Eye (tissue), 1 donor: ENCODE data around the gene ABR.
"Not testable (repeated sequence)": the region's sequence is repeated elsewhere in the genome, so short reads cannot be mapped to it uniquely, and the experiment has no call there.

Experiments used
- DNase-seq: peaks from one replicate; pipeline ENCODE4 v3.0.0-alpha.2; 2015

The ABR gene

DNA sequence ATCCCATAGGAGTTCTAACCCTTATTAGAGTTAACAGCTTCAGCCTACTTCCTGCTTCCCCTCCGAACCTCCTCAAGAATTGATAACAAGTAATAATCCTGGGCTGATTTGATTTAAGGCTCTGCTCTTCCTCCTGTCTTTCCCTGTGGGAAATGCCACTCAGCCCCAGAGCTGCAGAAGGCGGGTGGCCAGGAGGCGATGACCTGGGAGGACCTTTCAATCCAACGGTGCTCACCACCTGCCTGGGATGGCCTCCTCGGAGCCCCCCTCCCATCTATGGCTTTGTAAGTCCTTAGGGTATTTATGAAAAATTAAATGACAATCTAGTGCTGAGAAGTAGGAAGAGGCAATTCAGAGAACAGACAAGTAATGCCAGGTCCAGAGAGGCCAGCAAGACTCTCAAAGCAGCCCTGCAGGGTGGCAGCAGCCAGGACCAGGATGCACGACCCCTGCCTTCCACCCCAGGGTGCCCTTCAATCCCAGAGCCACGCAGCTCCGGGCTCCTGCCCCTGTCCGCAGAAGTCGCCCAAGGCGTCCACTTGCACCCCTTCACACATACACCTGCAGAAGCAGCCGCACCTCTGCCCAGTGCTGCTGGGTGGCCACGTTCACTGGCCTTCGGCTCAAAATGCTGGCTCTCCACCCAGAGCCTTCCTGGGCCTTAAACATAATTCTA lies 34.3 kb downstream of the ABR start:
- no peak for DNase-seq

DNA sequence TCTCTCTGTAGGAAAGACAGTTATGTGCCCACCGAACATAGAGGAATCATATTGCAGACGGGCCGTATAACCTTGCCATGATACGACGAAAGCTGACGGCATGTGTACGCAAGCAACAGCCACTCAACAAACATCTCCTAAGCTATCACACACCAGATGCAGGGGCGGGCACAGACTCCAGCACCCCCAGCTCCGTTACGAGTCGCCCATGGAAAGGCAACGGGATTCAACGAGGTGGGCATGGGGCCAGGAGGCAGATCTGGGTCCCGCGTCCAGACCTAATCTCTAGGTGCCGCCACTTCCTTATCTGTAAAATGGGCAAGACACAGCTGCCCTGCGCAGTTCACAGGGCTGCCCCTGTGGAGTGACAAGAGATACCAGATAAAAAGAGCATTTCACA lies 35.6 kb downstream of the ABR start:
- DNase-seq, result no peak

DNA sequence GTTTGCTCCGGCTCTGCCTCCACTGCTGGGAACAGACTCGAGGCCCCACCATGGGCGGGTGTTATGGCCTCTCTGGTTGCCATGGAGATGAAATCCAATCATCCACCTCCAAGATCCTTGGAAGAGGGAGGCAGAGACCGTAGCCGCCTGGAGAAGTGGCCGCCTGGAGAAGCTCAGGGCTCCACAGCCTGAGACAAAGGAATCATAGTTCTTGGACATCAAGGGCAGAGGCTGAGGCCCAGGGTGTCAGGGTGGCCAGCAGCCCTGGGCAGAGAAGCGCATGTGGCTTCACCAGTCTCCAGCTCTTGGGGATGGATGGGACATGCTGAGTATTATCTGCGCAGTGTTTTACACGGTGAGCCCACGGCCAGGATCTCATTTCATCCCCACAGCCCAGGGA lies 36.2 kb downstream of the ABR start:
- peak; percentile 91 for DNase-seq

DNA sequence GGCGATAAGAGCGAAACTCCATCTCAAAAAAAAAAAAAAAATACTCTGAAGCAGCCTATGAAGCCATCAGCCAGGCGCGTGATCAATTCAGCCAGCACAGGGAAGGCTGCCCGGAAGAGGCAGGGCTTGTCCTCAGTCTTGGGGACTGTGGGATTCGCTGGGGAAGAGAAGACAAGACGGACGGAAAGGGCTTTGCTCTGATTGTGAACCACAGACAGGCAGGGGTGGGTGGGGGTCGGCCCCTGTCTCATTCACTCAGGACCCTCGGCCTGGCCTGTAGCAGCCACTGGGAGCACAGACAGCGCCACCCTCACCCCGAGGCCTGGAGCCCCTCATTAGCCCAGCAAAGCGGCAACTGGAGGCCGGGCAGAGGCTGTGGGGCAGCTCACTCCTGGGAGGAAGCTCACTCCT lies 37.2 kb downstream of the ABR start:
- DNase-seq, result peak; percentile 57

DNA sequence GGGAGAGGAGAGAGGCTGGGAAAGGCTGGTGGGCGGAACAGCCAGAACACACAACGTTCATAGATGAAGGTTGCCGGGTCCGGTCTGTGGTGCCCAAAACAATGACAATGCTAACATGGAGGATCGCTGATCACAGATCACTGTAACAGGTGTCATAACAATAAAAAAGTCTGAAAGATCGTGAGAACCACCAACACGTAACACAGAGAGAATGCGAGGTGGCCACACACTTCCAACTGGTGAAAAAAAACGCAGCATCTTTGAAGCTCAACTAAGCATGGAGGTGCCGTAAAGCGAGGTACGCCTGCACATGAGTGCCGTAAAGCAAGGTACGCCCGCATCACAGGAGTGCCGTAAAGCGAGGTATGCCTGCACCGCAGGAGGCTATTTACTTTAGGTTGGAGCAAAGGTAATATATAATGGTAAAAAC lies 42.3 kb downstream of the ABR start:
- no peak for DNase-seq

DNA sequence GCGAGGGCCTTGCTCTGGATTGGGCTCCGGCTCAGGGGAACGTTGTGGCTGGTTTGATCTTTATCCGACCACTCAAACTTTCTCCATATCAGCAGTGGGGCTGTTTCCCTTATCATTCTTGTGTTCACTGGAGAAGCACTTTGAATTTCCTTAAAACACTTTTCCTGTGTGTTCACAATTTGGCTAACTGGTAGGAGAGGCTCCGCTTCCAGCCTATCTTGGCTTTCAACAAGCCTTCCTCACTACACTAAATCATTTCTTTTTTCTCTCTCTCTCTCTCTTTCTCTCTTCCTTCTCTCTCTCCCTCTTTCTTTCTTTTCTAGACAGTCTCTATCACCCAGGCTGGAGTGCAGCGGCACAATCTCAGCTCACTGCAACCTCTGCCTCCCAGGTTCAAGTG lies 43.0 kb downstream of the ABR start:
- no peak for DNase-seq

DNA sequence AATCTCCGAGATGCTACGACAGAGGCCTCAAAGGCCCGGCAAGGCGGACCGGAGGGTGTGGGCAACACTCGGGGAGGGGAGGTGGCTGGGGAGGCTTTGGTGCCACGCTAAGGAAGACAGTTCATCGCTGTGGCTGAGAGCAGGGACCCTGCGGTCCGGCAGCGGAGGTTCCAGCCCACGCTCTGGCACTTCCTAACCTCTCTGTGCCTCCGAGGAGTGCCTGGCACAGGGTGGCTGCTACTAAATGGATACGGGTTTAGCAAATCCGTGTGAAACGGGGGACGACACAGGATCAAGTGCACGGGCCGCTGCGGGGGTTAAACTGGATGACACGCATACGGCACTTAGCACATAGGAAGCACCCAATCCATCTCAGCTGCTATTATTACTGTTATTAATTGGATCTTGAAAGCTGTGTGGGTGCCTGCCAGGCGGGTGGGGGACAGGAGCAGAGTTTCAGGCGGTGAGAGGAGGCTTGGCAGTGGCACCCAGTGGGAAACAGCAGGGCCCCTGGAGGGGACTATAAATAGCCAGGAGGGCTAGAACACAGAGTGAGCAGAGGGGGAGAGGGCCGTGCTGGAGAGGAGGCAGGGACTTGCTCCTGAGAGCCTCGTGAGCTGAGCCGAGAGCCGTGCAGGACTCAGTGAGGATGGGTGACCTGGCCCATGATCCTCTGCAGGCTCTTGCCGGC lies 45.0 kb downstream of the ABR start:
- no peak for DNase-seq

DNA sequence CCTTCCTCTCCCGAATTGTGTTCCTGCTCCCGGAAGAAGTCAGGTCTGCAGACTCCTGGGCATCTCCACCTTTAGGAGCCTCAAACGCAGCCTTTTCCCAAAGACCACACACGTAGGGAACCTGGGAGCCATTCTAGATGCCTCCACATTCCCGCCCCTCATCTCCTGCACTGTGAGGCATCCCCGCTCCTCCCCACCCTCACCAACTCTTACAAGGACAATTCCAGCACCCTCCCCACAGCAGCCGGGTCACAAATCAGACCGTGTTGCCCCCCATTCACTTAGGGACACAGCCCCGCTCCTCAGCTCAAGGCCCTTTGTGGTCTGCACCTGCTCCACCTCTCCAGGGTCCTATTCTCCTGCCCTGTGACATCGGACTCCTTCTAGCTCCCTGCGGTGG lies 49.6 kb downstream of the ABR start:
- no peak for DNase-seq

DNA sequence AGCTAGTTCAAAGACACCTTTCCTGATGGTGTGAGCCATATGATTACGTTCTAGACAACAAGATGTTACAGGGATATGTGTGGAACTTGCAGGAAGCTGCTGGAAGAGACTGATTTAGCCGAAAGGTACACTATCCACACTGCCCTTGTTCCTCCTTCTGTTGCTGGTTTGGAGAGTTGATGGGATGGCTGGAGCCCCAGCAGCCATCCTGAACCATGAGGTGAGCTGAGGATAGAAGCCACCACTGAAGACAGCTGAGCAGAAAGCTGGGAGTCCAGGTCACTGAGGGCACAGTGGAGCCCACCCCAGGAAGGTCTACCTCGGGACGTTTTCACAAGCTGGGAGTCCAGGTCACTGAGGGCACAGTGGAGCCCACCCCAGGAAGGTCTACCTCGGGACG lies 51.3 kb downstream of the ABR start:
- DNase-seq, result not testable (repeated sequence)

DNA sequence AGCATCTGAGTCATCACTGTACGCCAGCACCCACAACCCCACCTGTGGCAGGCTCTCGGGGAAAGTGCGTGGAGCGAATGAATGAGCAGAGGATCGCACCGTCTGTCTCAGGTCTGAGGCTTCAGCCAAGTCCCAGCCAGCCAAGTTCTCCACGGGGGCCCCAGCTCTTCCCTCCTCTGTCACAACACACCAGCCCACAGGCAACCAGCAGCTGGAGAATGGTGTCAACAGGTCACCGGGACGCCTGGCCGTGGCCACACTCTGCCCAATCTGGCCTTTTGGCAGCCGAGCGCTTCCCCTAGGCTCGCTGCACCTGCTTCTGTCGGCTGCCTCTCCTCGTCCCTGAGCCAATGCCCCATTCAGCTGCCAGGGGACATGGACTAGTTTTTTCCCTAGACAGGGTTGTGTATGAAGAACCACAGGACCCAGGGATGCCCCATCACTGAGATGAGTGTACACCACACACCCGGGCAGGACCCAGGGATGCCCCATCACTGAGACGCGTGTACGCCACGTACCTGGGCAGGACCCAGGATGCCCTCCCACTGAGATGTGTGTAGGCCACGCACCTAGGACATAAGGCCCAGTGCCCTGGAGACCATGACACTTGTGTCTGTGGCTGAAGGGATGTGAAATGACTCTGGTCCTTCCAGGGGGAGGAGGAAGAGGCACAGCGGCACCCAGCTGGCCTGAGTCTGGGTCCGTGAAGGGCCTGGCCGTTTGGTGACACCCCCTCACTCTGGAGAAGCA lies 52.8 kb downstream of the ABR start:
- no peak for DNase-seq

DNA sequence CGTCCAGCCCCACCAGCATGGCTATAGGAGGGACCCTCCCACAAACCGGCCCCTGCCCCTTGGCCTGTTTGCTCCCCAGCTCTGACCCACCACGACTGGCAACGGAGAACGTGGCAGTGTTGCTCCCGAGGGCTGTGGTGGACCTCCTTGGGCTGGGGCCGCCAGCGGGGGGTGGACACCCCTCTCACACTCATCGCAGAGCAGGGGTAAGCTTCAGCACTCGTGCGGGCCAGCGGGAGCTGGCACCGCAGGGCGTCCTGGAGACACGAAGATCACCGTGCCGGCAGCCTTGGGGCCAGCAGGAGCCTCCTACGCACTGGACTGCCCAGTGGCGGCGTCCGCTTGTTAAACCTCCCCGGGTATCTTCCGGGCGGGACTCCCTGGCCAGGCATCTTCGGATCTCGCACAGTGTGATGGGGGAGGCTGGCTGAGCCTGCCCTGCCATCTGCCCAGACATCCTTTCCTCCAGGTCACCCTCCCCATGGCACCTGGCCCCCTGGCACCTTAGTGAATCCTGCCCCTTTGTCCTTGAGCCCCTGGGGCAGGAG lies 53.5 kb downstream of the ABR start:
- DNase-seq, result no peak

DNA sequence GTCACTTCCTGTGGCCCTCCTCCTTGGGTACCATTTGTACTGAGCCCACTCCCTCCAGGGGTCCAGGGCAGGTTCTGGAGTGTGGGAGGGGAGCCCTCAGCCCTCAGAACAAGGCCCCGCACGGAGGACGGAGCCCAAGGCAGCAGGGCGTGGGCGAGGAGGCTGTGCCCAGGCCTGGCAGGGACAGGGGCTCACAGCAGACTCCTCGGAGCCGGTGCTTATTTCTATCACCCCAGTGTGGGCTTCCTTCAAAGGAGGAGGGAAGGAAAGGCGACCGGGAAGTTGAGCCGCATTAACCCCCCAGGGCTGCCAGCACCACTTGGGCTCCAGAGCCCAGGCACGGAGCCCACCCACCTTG lies 54.0 kb downstream of the ABR start:
- no peak for DNase-seq

DNA sequence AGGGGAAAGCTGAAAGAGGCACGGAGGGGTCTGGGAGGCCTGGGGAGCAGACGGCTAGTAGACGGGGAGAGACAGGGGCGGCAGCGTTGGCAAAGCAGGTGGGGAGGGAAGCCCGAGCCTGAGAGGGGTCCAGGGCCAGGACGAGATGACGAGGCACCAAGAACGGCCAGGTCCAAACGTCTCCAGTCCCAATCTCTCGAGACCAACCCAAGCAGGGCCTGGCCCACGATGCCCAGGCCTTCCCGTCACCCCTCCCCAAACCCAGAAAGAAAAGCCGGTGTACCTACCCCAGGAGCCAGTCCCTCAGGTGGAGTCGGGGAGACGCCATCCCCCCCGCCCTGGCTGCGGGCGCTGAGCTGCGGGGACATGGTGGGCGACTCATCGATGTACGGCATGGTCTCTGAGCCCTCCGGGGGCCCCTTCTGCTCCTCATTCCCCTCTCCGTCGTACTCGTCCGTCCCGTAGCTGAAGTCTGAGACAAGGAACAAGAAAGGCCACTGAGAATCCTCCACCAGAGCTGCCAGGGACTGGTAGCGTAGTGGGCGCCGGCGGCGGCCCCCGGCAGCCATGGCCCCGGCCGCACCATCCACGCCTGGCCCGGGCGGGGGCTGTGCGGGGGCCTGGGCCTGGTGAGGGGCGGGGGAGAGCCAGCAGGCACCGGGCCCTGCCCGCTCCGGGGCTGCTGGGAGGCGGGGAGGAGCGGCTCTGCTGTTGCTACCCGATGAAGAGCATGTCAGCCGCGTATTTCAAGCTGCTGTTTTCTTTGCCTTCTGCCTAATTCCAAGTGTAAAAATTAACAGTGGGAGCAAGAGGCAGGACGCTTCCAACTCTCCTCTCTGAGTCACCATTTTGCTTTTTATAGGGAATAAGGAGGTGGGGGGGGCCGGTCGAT lies 54.6 kb downstream of the ABR start:
- DNase-seq, result no peak

DNA sequence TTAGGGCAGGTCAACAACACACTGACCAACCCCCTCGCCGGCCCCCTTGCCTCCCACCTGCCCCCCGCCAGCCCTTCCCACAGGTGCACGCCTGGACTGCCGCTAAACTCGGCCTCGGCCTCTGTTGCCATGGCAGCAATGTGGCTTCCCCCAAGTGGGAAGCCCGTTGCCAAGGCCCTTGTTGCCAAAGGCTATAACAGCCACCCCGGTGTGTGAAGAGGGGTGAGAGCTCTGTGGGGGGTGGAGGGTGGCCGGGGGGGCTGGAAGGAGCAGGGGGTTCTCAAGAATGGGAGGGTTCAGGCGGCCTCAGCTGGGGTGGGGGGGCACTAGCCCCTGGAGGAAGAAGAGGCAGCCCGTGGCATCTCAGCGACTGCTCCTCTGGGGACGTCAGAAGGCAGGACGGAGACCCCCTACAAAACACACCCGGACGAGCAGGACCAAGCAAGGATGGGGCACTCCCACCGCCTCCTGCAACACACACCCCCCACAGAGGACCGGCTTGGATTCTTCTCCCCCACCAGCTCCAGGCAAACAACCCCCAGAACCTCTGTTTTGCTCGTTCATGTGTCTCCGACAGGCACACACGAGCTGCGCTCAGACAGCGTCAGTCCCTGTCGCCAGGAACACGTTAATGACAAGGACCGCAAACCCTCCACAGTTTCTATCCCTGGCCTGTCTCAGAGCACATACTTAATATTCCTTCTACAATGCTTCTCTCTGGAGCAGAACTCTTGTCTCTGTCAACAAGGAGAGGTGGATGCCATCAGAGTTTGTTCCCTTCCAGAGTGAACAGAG lies 55.7 kb downstream of the ABR start:
- DNase-seq, result peak; percentile 74

DNA sequence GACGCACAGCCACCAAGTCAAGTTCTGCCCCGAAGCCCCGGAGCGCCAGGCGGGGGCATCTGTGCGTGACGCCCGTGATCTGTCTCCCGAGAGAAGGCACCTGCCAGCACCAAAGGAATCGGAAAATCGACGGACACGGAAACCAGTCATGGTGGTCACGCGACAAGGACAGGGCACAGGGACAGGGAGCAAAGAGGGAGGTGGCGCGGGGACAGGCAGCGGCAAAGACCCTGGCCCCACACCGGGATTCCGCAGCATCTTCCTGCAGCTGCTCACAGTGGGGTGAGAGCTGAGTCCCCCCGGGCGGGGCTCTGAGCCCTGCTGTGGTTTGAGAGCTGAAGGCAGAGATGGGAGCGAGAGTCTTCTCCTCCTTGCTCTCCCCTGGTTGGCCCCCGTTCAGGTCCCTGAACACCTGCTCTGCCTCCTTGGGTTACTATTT lies 56.4 kb downstream of the ABR start:
- no peak for DNase-seq

DNA sequence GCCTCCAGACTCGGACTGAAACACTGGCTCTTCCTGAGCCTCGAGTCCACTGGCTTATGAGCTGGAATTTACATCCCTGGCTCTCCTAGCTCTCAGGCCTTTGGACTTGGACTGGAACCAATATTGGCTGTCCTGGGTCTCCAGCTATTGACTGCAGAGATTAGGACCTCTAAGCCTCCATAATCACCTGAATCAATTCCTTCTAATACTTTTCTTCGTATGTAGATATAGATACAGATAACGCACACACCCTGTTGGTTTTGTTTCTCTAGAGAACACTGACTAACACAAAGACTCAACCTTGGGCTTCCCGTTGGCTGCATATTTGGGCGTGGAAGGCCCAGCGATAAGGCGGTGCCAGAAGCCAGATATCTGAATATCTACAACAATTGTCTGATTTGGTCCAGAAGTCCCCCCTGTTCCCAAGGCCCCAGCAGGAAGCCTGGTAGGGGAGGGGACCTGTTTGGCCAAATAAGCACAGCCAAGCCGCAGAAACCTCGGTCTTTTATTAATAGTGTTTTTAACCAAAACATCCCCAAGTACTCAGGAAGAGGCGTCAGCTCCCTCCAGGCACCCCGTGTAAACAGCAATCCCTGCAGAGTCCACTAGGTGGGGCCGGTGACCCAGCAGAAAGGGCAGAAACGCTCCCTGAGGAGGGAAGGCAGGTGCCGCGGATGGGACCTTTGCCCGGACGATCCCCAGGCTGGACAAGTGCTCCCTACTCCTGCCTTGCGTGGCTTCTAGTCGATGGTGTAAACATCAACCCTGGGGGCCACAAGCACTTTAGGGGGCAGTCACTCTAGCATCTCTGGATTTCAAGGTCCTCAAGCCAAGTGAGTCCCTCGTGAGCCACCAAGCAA lies 57.0 kb downstream of the ABR start:
- DNase-seq, result peak; percentile 92

DNA sequence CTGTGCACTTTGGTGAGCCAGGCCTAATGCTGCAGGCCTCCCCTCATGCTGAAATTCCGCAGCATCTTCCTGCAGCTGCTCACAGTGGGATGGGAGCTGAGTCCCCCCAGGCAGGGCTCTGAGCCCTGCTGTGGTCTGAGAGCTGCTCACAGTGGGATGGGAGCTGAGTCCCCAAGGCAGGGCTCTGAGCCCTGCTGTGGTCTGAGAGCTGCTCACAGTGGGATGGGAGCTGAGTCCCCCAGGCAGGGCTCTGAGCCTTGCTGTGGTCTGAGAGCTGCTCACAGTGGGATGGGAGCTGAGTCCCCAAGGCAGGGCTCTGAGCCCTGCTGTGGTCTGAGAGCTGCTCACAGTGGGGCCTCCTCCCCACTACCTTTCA lies 58.4 kb downstream of the ABR start:
- not testable (repeated sequence) for DNase-seq

DNA sequence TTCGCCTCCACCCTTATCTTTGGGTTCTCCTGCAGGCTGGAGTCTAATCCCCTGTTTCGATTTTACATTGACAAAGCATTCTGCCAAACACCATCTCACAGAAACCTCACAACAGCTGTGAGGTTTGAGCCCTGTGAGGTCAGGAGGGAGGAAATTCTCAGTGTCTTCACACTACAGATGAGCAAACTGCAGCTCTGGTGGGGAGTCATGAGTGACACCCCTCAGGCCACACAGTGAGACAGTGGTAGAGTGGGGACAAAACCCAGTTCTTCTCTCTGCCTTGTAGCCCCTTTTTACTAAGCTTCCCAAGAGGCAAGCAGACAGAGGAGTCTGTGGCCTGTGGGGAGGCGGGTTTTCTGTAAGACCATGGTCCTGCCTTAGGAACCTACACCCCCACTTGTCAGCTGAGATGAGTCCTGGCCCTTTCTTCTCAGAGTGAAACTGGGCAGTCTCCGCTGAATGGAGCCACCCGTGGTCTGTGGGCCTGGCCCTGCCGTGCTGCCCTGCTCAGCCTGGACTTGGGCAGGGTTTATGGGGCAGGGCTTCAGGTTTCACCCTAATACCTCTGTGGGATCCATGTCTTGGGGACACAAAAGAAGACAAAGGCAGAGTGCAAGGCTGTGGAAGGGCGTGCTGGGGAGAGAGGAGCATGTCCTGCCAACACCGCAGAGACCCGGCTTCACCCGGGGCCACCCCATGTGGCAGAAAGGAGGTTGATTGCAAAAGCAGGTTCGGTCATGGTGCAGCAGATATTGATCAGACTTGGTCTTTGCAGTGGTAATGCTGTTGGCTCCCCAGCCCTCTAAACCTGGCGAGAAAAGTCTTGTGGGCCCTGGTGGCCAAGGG lies 59.0 kb downstream of the ABR start:
- DNase-seq, result no peak

DNA sequence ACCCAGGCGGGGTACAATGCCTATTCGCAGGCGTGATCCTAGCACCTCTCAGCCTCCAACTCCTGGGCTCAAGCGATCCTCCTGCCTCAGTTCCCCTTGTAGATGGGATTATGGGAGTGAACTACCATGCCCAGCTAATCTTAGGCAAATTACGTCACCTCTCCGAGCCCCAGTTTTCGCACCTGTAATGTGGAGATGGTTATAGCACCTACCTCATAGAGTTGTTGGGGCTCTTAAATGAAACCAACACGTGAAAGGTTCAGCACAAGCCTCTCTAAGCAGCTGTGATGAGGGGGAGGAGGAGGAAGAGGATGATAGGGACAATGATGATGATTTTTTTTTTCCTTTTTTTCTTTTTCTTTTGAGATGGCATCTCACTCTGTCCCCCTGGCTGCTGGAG lies 59.9 kb downstream of the ABR start:
- DNase-seq, result no peak

DNA sequence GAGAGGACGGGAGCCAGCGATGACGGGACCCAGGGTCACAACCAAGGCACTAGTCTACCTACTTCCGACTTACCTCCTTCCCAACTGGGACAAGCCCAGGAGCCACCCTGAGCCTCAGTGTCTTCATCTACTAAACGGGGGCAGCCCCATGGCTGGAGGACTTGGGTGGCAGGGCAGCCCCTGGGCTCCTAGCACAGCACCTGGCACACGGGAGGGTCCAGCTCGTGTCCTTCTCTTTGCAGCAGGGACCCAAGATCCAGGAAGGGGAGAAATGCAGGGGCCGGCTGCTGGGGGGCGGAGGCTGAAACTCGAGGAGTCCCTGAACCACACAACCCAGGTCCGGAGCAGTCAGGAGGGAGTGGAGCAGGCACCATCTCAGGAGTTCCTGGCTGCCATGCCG lies 63.2 kb downstream of the ABR start:
- no peak for DNase-seq
